ENCODE data around the gene ZNF385D. TPM values are rescaled to one million over a fixed set of nuclear protein-coding genes. Genes with fewer than 3 reads are reported as not detected.

The ZNF385D gene
- total RNA-seq, 2 experiments from 2014 or later: not detected

DNA sequence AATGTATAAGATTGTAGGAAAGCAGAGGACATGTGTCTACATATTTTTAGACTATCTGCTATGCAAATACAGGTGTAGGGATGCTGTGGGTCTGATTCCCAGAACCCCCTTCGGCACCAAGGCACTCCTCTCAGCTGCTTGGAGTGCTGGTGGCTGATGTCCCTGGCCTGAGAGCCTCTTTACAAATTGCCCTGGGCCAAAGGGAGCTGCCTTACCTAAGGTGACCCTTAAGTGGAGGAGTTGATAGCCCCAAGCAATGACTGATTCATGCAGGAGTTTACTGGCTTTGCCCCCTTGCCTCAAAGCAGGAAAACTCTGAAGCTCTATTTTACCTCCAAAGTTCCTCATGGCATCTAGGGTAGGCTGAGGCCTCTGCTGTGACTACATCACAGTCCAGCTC, 83.0 kb downstream of the ZNF385D start:
- no peaks in the 10 kb centered on the region for H3K27me3 Mint-ChIP-seq
- H3K4me1 Mint-ChIP-seq: no peaks in the 10 kb centered on the region
- H3K4me3 Mint-ChIP-seq: no peak overlapping the region
- no peaks in the 10 kb centered on the region for H3K9me3 Mint-ChIP-seq
- no peaks in the 10 kb centered on the region for H3K36me3 Mint-ChIP-seq
- no peak overlapping the region for H3K27ac Mint-ChIP-seq
- no peak for DNase-seq

DNA sequence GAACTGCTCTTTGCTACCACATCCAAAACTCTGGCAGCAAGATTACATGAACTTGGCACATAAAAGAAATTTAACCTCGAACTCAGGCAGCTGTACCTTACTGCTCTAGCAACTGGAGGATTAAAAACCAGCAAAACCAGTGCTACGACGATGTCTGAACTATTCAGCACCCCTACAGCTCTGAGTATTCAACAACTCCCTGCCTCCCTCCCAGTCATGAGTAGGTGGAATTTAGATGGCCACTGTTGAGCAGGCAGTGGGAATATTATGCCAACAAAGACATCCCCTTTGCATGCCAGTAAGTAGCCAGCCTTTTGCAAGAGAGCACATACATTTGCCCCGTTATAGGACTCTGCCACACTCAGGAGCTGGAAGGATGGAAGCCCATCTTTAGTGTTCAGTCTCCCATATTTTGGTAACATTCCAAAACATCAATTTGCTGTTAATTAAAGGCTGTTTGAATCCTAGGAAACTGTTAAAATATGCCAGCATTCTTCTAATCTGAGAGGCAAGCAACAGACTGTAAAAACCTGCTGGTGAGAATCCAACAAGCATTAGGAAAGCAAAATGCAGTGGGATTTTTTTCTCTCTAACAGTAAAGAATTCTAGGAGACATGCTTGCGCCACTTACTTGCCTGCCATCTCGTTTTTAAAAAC, 85.4 kb downstream of the ZNF385D start:
- DNase-seq: no peak
- no peaks in the 10 kb centered on the region for H3K9me3 Mint-ChIP-seq
- no peak overlapping the region for H3K4me3 Mint-ChIP-seq
- H3K4me1 Mint-ChIP-seq: no peaks in the 10 kb centered on the region
- no peaks in the 10 kb centered on the region for H3K27me3 Mint-ChIP-seq
- no peak overlapping the region for H3K27ac Mint-ChIP-seq
- no peaks in the 10 kb centered on the region for H3K36me3 Mint-ChIP-seq

GRCh38 chr3:21664996-21665395, 86.0 kb downstream of the ZNF385D start:
- Mint-ChIP-seq H3K36me3 (no peaks in the 10 kb centered on the region), H3K9me3 (no peaks in the 10 kb centered on the region), H3K27me3 (no peaks in the 10 kb centered on the region), H3K27ac (no peak overlapping the region), H3K4me3 (no peak overlapping the region), H3K4me1 (no peaks in the 10 kb centered on the region)
- DNase-seq: no peak

DNA sequence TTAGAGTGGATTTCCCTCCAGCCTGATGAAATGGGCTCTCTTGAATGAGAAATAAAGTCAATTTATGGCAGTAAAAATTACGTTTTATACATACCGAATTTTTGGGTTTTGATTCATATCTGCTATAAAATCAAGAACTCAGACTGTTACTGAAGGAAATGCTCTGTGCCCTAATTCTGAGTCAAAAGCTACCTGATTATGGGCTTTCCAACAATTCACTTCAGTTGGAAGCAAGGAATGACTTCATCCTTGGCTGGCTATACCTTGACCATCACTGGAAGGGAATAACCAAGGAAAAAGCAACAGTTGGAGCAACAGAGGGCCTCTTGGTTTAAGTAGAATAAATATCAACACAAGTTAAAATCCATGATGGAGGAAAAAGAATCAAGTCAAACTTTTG, 88.6 kb downstream of the ZNF385D start:
- H3K4me1 Mint-ChIP-seq: no peaks in the 10 kb centered on the region
- no peaks in the 10 kb centered on the region for H3K36me3 Mint-ChIP-seq
- no peaks in the 10 kb centered on the region for H3K9me3 Mint-ChIP-seq
- H3K27ac Mint-ChIP-seq: no peak overlapping the region
- H3K4me3 Mint-ChIP-seq: no peak overlapping the region
- no peak for DNase-seq
- H3K27me3 Mint-ChIP-seq: no peaks in the 10 kb centered on the region

GRCh38 chr3:21654662-21655061, 96.3 kb downstream of the ZNF385D start:
- no peaks in the 10 kb centered on the region for H3K36me3 Mint-ChIP-seq
- no peaks in the 10 kb centered on the region for H3K9me3 Mint-ChIP-seq
- no peak for DNase-seq
- H3K27ac Mint-ChIP-seq: no peak overlapping the region
- no peaks in the 10 kb centered on the region for H3K27me3 Mint-ChIP-seq
- no peak overlapping the region for H3K4me3 Mint-ChIP-seq
- H3K4me1 Mint-ChIP-seq: no peaks in the 10 kb centered on the region

GRCh38 chr3:21654241-21654640, 96.8 kb downstream of the ZNF385D start:
- Mint-ChIP-seq H3K9me3 (no peaks in the 10 kb centered on the region), H3K27me3 (no peaks in the 10 kb centered on the region), H3K4me1 (no peaks in the 10 kb centered on the region), H3K27ac (no peak overlapping the region), H3K36me3 (no peaks in the 10 kb centered on the region), H3K4me3 (no peak overlapping the region)
- DNase-seq: no peak

DNA sequence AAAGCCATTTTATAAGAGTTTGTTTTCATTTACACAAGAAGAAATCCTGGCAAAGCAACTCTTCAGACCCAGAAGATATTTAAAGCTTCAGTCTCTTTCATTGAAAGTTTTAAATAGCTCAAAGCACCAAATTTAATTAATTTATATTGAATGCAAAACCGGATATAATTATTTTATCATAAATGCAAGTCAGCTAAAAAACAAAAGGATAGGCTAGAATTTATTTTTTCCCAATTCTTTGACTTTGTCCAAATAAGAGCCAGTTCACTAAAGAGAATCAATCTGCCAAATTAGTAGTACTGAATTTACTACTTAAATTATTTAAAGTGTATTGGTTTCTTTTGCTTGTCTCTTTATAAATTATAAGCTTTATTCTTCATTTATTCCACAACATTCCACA, 101.5 kb downstream of the ZNF385D start:
- Mint-ChIP-seq H3K4me1 (no peaks in the 10 kb centered on the region), H3K4me3 (no peak overlapping the region), H3K27me3 (no peaks in the 10 kb centered on the region), H3K27ac (no peak overlapping the region), H3K36me3 (no peaks in the 10 kb centered on the region), H3K9me3 (no peaks in the 10 kb centered on the region)
- no peak for DNase-seq

DNA sequence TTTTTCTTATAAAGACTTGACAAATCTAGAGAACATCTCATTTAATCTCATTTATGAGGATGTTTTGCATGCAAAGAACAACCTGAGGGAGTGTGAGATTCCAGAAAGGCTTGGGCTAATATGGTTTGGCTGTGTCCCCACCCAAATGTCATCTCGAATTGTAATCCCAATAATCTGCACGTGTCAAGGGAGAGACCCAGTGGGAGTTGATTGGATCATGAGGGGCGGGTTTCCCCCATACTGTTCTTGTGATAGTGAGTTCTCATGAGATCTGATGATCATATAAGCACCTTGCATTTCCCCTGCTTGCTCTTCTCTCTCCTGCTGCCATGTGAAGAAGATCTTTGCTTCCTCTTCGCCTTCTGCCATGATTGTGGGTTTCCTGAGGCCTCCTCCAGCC, 103.0 kb downstream of the ZNF385D start:
- DNase-seq: no peak
- no peak overlapping the region for H3K27ac Mint-ChIP-seq
- H3K4me3 Mint-ChIP-seq: no peak overlapping the region
- no peaks in the 10 kb centered on the region for H3K27me3 Mint-ChIP-seq
- peaks cover 2% of the 10 kb centered on the region for H3K9me3 Mint-ChIP-seq
- H3K4me1 Mint-ChIP-seq: no peaks in the 10 kb centered on the region
- no peaks in the 10 kb centered on the region for H3K36me3 Mint-ChIP-seq

GRCh38 chr3:21645121-21645897, 105.7 kb downstream of the ZNF385D start:
- H3K4me3 Mint-ChIP-seq: no peak overlapping the region
- H3K4me1 Mint-ChIP-seq: no peaks in the 10 kb centered on the region
- no peaks in the 10 kb centered on the region for H3K27me3 Mint-ChIP-seq
- H3K9me3 Mint-ChIP-seq: peaks cover 5% of the 10 kb centered on the region
- no peak for DNase-seq
- no peak overlapping the region for H3K27ac Mint-ChIP-seq
- no peaks in the 10 kb centered on the region for H3K36me3 Mint-ChIP-seq

GRCh38 chr3:21644268-21644667, 106.7 kb downstream of the ZNF385D start:
- H3K4me3 Mint-ChIP-seq: no peak overlapping the region
- no peak for DNase-seq
- peaks cover 5% of the 10 kb centered on the region for H3K9me3 Mint-ChIP-seq
- no peaks in the 10 kb centered on the region for H3K27me3 Mint-ChIP-seq
- H3K4me1 Mint-ChIP-seq: no peaks in the 10 kb centered on the region
- H3K27ac Mint-ChIP-seq: no peak overlapping the region
- H3K36me3 Mint-ChIP-seq: no peaks in the 10 kb centered on the region

- Mint-ChIP-seq H3K4me1 (no peaks in the 10 kb centered on the region), H3K4me3 (no peak overlapping the region), H3K9me3 (peaks cover 6% of the 10 kb centered on the region), H3K27ac (no peak overlapping the region), H3K36me3 (no peaks in the 10 kb centered on the region), H3K27me3 (no peaks in the 10 kb centered on the region)
- DNase-seq: no peak
Measured at GRCh38 chr3:21643752-21644151, 107.3 kb downstream of the ZNF385D start.

DNA sequence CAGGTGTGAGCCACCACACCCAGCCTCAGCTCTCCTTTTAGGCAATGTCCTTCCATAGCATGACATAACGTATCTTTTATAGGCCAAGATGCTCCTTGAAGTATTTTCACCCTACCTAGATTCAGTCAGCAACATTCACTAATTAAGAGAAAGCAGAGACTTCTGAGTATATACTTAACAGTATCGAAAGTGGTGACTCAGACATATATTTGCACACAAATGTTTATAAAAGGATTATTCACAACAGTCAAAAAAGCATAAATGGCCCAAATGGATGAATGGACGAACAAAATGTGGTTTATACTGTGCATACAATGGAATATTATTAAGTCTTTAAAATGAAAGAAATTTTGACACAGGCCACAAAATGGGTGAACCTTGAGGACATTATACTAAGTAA, 108.6 kb downstream of the ZNF385D start:
- peaks cover 6% of the 10 kb centered on the region for H3K9me3 Mint-ChIP-seq
- H3K4me1 Mint-ChIP-seq: no peaks in the 10 kb centered on the region
- DNase-seq: no peak
- H3K36me3 Mint-ChIP-seq: no peaks in the 10 kb centered on the region
- H3K4me3 Mint-ChIP-seq: no peak overlapping the region
- H3K27me3 Mint-ChIP-seq: no peaks in the 10 kb centered on the region
- no peak overlapping the region for H3K27ac Mint-ChIP-seq

DNA sequence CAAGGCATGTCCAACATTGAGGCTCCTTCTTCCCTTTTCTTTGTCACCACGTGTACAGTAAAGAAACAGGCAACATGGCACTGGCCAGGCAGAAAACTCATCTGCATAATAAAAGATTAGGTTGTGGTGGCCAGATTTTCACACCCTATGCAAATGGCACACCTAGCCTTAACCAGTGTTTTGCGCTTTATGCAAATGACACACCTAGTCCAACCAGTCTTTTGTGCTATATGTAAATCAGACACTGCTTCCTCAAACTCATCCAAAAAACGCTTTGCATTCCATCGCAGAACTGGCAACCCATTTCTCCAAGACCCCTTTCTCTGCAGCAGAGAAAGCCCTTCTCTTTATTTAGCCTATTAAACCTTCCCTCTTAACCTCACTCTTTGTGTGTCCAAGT, 109.1 kb downstream of the ZNF385D start:
- Mint-ChIP-seq H3K27me3 (no peaks in the 10 kb centered on the region), H3K4me3 (no peak overlapping the region), H3K4me1 (no peaks in the 10 kb centered on the region), H3K27ac (no peak overlapping the region), H3K36me3 (no peaks in the 10 kb centered on the region), H3K9me3 (peaks cover 6% of the 10 kb centered on the region)
- no peak for DNase-seq

GRCh38 chr3:21638488-21638887, 112.5 kb downstream of the ZNF385D start:
- Mint-ChIP-seq H3K4me1 (no peaks in the 10 kb centered on the region), H3K27ac (no peak overlapping the region), H3K9me3 (peaks cover 8% of the 10 kb centered on the region), H3K4me3 (no peak overlapping the region), H3K36me3 (no peaks in the 10 kb centered on the region), H3K27me3 (no peaks in the 10 kb centered on the region)
- DNase-seq: no peak

- H3K4me3 Mint-ChIP-seq: no peak overlapping the region
- H3K27me3 Mint-ChIP-seq: no peaks in the 10 kb centered on the region
- DNase-seq: no peak
- H3K9me3 Mint-ChIP-seq: peaks cover 6% of the 10 kb centered on the region
- H3K27ac Mint-ChIP-seq: no peak overlapping the region
- H3K36me3 Mint-ChIP-seq: no peaks in the 10 kb centered on the region
- no peaks in the 10 kb centered on the region for H3K4me1 Mint-ChIP-seq
Measured at GRCh38 chr3:21634112-21634511, 116.9 kb downstream of the ZNF385D start.

GRCh38 chr3:21624524-21624923, 126.5 kb downstream of the ZNF385D start:
- no peak for DNase-seq
- no peaks in the 10 kb centered on the region for H3K9me3 Mint-ChIP-seq
- H3K4me3 Mint-ChIP-seq: no peak overlapping the region
- H3K27ac Mint-ChIP-seq: no peak overlapping the region
- H3K4me1 Mint-ChIP-seq: no peaks in the 10 kb centered on the region
- no peaks in the 10 kb centered on the region for H3K36me3 Mint-ChIP-seq
- no peaks in the 10 kb centered on the region for H3K27me3 Mint-ChIP-seq
